ENCODE results near the gene SCN2B. TPM values are rescaled to one million over a fixed set of nuclear protein-coding genes. Genes with fewer than 3 reads are reported as not detected.

The SCN2B gene
- total and polyA plus RNA-seq, 2 of the 13 experiments (the other 11 are each of a cell fraction or from before 2014, with no cell fraction given), result 0.01 to 0.02 TPM

GRCh38 chr11:118202599-118203422 lies 26.4 kb upstream of the SCN2B start (continued):
- TF ChIP-seq ARID3A (IDR thresholded peaks at IDR 0.05; ENCODE audit: low read depth, low read length) (peak; percentile 90), IRX3 (CRISPR knock-in tag; IDR thresholded peaks at IDR 0.05; ENCODE audit: borderline replicate concordance, low read depth) (0 out of 2 replicates have a peak, but pooled peaks have one; percentile 52), ZNF30 (CRISPR knock-in tag; IDR thresholded peaks at IDR 0.05) (no peak), RERE (CRISPR knock-in tag; IDR thresholded peaks at IDR 0.05; ENCODE audit: low read depth) (peak; percentile 49; the same call in 1 of the 2 replicates), SP4 (CRISPR knock-in tag; IDR thresholded peaks at IDR 0.05) (0 out of 2 replicates have a peak, but pooled peaks have one; percentile 37), BRD4 (CRISPR knock-in tag; IDR thresholded peaks at IDR 0.05) (peak; percentile 50), GATAD1 (CRISPR knock-in tag; IDR thresholded peaks at IDR 0.05) (peak; percentile 50; the same call in 1 of the 2 replicates), TCF7 (IDR thresholded peaks at IDR 0.05; ENCODE audit: low read depth) (peak; percentile 51), NFKB2 (CRISPR knock-in tag; IDR thresholded peaks at IDR 0.05; ENCODE audit: borderline replicate concordance) (no peak; the same call in 1 of the 2 replicates), ZNF7 (CRISPR knock-in tag; IDR thresholded peaks at IDR 0.05) (no peak), ZNF776 (CRISPR knock-in tag; IDR thresholded peaks at IDR 0.05) (0 out of 2 replicates have a peak, but pooled peaks have one; percentile 33), MED1 (CRISPR knock-in tag; IDR thresholded peaks at IDR 0.05) (peak; percentile 97), ZBTB21 (CRISPR knock-in tag; IDR thresholded peaks at IDR 0.05) (peak; percentile 12; the same call in 1 of the 2 replicates), TBX2 (CRISPR knock-in tag; IDR thresholded peaks at IDR 0.05; ENCODE audit: borderline replicate concordance) (peak; percentile 85; the same call in 1 of the 2 replicates), ZSCAN5A (CRISPR knock-in tag; IDR thresholded peaks at IDR 0.05; ENCODE audit: borderline replicate concordance) (0 out of 2 replicates have a peak, but pooled peaks have one; percentile 53), ZNF567 (CRISPR knock-in tag; IDR thresholded peaks at IDR 0.05; ENCODE audit: borderline replicate concordance) (peak; percentile 78), KDM1A (CRISPR knock-in tag; IDR thresholded peaks at IDR 0.05) (peak; percentile 76), PRPF4 (IDR thresholded peaks at IDR 0.05; ENCODE audit: low read depth, low read length, poor library complexity, severe bottlenecking) (peak; percentile 53), CAMTA2 (CRISPR knock-in tag; IDR thresholded peaks at IDR 0.05; ENCODE audit: borderline replicate concordance) (no peak), ZNF788 (CRISPR knock-in tag; IDR thresholded peaks at IDR 0.05; ENCODE audit: borderline replicate concordance) (peak; percentile 78), ZNF713 (CRISPR knock-in tag; IDR thresholded peaks at IDR 0.05) (no peak)
